Endodermal cell (in vitro differentiated cells): Measurements from ENCODE around the gene AKR1C4. TPM values are rescaled to one million over a fixed set of nuclear protein-coding genes. Genes with fewer than 3 reads are reported as not detected.
"Not testable (repeated sequence)": the region's sequence is repeated elsewhere in the genome, so short reads cannot be mapped to it uniquely, and the experiment has no call there.

Source experiments
- DNase-seq: peaks from one replicate; pipeline ENCODE4 v3.0.0-alpha.2; 2017
- H3K27ac ChIP-seq: 2 replicates; pipeline ENCODE4 v1.5.1; 2013; ENCODE audit warnings: mild to moderate bottlenecking, low read depth, low read length, moderate library complexity
- H3K27me3 ChIP-seq: 2 replicates; pipeline ENCODE4 v1.6.1; 2013; ENCODE audit warnings: mild to moderate bottlenecking, low read length, moderate library complexity; ENCODE audit not compliant: insufficient read depth, control insufficient read depth, poor library complexity, severe bottlenecking
- H3K36me3 ChIP-seq: 2 replicates; pipeline ENCODE4 v1.7.0; 2013; ENCODE audit warnings: mild to moderate bottlenecking, low read length, moderate library complexity; ENCODE audit not compliant: control insufficient read depth, insufficient read depth
- H3K4me1 ChIP-seq: one replicate; pipeline ENCODE4 v1.7.0; 2013; ENCODE audit warnings: low read length; ENCODE audit not compliant: control insufficient read depth, insufficient read depth
- H3K4me3 ChIP-seq: 2 replicates; pipeline ENCODE4 v1.5.1; 2013; ENCODE audit warnings: mild to moderate bottlenecking, low read length, moderate library complexity
- H3K9ac ChIP-seq: 2 replicates; pipeline ENCODE4 v1.6.1; 2013; ENCODE audit warnings: mild to moderate bottlenecking, low read length, moderate library complexity; ENCODE audit not compliant: poor library complexity, severe bottlenecking; ENCODE audit errors: extremely low read depth
- H3K9me3 ChIP-seq: 2 replicates; pipeline ENCODE4 v1.6.1; 2013; ENCODE audit warnings: mild to moderate bottlenecking, low read length, moderate library complexity; ENCODE audit not compliant: control insufficient read depth
- H3K27ac Mint-ChIP-seq: 2 replicates; pipeline ENCODE4 v1.8.0; 2020; ENCODE audit warnings: mixed read lengths
- H3K27me3 Mint-ChIP-seq: 2 replicates; pipeline ENCODE4 v1.8.0; 2021; ENCODE audit warnings: mild to moderate bottlenecking, mixed read lengths; ENCODE audit not compliant: insufficient read depth
- H3K36me3 Mint-ChIP-seq: 2 replicates; pipeline ENCODE4 v1.8.0; 2020; ENCODE audit warnings: low read depth, mixed read lengths
- H3K4me1 Mint-ChIP-seq: 2 replicates; pipeline ENCODE4 v1.8.0; 2020; ENCODE audit warnings: mixed read lengths
- H3K4me3 Mint-ChIP-seq: 2 replicates; pipeline ENCODE4 v1.8.0; 2020; ENCODE audit warnings: mild to moderate bottlenecking, moderate library complexity, mixed read lengths
- H3K9me3 Mint-ChIP-seq: 2 replicates; pipeline ENCODE4 v1.8.0; 2020; ENCODE audit warnings: mild to moderate bottlenecking, mixed read lengths
- WGBS, 2 experiments: methylation state at CpG; one replicate each; pipeline versions ENCODE4 v1.1.5 to v1.1.7; 2013; ENCODE audit warnings: missing lambda C conversion rate in 2 of 2, mixed read lengths in 1 of 2; ENCODE audit not compliant: insufficient coverage in 1 of 2, insufficient read length in 1 of 2; 5-methylcytosine and 5-hydroxymethylcytosine counted together
- total RNA-seq, 2 donors: library from RNA; stranded (reverse); fragmentation: NEBNext Ultra II Directional in 1 of 2; extraction: Animal tissue kit (Norgen Biotek cat#: 25700) in 1 of 2; gene quantifications; 2 replicates in 1 of 2; 3 replicates in 1 of 2; pipeline ENCODE4 v1.2.1, GENCODE V29; 2021
- TF ChIP-seq, protein P1 (sequence below): fragments of 200-600 bp; sonication (generic); conservative IDR thresholded peaks from 2 replicates; pipeline ENCODE4 v1.5.0; 2021; ENCODE audit warnings: antibody characterized with exemption, mild to moderate bottlenecking

The AKR1C4 gene
- total RNA-seq, 2 donors from 2014 or later, result not detected

DNA sequence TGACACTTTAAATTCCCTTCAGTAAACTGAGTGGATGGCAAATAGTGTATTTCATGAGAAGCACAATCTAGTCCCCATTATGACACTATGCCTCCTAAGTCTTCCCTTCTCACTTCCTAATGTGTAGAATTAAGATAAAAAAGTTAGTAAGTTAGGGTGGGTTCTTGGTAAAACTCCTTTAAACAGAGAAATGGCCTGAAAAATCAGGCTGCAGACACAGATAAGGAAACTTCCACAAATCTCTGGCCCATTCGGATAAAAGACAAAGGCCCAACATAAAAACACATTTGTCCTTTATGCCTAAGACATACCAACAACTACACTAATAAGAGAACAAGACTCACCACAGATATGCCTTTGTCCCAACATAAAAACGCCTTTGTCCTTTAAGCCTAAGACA, 33.1 kb upstream of the AKR1C4 start:
- no peak for DNase-seq
- no peak overlapping the region for H3K27ac Mint-ChIP-seq
- no peak overlapping the region for H3K9ac ChIP-seq
- no peak overlapping the region for H3K27ac ChIP-seq
- 56 to 57% methylated on average over 2 of the region's 2 CpGs for WGBS, 2 experiments
- no peak overlapping the region for H3K4me3 ChIP-seq
- H3K9me3 Mint-ChIP-seq, result peaks cover 92% of the 10 kb centered on the region
- no peak overlapping the region for H3K4me3 Mint-ChIP-seq
- H3K27me3 ChIP-seq, result no peaks in the 10 kb centered on the region
- H3K4me1 Mint-ChIP-seq, result no peaks in the 10 kb centered on the region
- H3K36me3 ChIP-seq, result no peaks in the 10 kb centered on the region
- H3K27me3 Mint-ChIP-seq, result peaks cover 17% of the 10 kb centered on the region
- no peaks in the 10 kb centered on the region for H3K4me1 ChIP-seq
- H3K36me3 Mint-ChIP-seq, result no peaks in the 10 kb centered on the region
- TF ChIP-seq, protein P1, sequence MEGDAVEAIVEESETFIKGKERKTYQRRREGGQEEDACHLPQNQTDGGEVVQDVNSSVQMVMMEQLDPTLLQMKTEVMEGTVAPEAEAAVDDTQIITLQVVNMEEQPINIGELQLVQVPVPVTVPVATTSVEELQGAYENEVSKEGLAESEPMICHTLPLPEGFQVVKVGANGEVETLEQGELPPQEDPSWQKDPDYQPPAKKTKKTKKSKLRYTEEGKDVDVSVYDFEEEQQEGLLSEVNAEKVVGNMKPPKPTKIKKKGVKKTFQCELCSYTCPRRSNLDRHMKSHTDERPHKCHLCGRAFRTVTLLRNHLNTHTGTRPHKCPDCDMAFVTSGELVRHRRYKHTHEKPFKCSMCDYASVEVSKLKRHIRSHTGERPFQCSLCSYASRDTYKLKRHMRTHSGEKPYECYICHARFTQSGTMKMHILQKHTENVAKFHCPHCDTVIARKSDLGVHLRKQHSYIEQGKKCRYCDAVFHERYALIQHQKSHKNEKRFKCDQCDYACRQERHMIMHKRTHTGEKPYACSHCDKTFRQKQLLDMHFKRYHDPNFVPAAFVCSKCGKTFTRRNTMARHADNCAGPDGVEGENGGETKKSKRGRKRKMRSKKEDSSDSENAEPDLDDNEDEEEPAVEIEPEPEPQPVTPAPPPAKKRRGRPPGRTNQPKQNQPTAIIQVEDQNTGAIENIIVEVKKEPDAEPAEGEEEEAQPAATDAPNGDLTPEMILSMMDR, result no peak
- H3K9me3 ChIP-seq, result peaks cover 50% of the 10 kb centered on the region

DNA sequence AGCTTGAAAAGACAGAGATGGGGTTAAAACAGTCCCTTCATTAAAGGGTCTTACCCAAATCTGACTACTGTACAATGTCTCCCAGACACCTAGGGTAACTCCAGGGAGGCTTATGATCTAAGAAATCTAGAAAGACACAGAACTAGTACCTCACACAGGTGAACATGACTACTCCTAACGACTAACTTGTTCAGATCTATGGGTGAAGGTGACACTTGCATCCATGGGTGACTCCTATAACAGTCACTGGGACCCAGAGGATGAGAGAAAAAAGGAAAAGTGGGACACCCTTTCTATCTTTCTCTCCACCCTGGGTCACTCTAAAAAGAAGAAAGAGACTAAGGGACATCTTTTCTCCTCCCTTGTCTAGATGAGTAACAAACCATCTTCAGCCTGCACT, 30.9 kb upstream of the AKR1C4 start:
- Mint-ChIP-seq H3K36me3 (no peaks in the 10 kb centered on the region), H3K27ac (no peak overlapping the region), H3K27me3 (peaks cover 32% of the 10 kb centered on the region), H3K9me3 (peaks cover 83% of the 10 kb centered on the region), H3K4me3 (no peak overlapping the region), H3K4me1 (peaks cover 4% of the 10 kb centered on the region)
- no peak overlapping the region for H3K27ac ChIP-seq
- peaks cover 51% of the 10 kb centered on the region for H3K9me3 ChIP-seq
- TF ChIP-seq, protein P1, result no peak
- no peak overlapping the region for H3K9ac ChIP-seq
- H3K4me1 ChIP-seq, result no peaks in the 10 kb centered on the region
- H3K27me3 ChIP-seq, result no peaks in the 10 kb centered on the region
- no peak for DNase-seq
- 0 to 53% methylated on average over 1 of the region's 1 CpG for WGBS, 2 experiments
- H3K4me3 ChIP-seq, result no peak overlapping the region
- no peaks in the 10 kb centered on the region for H3K36me3 ChIP-seq

DNA sequence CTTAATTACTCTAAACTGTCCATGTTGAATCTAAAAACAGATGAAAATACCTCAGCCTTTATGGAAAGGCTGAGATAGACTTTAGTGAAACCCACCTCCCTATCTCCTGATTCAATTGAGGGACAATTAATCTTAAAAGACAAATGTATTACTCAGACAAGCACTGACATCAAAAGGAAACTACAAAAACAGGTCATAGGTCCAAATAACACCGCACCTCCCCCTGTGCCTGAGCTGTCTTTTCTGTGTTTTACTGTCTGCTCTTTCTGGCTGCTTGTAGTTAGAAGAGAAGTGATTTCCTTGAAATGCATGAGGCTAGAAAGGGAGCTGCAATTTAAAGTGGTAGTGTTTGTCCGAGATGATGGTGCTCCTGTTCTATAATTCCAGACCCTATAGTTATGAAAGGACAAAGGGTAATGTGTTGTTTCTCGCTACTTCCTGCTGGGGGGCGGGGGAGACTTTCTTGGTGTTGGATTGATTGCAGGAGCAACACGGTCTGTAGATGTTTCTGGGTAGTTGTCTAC, 27.7 kb upstream of the AKR1C4 start:
- Histone ChIP-seq H3K9me3 (peaks cover 37% of the 10 kb centered on the region), H3K4me1 (no peaks in the 10 kb centered on the region), H3K36me3 (no peaks in the 10 kb centered on the region), H3K27ac (peak overlapping the region; percentile 78), H3K4me3 (no peak overlapping the region), H3K9ac (no peak overlapping the region), H3K27me3 (no peaks in the 10 kb centered on the region)
- no peak for DNase-seq
- H3K4me3 Mint-ChIP-seq, result no peak overlapping the region
- WGBS, 2 experiments, result 67 to 86% methylated on average over 3 to 5 of the region's 5 CpGs
- peaks cover 39% of the 10 kb centered on the region for H3K27me3 Mint-ChIP-seq
- H3K4me1 Mint-ChIP-seq, result peaks cover 4% of the 10 kb centered on the region
- no peaks in the 10 kb centered on the region for H3K36me3 Mint-ChIP-seq
- H3K27ac Mint-ChIP-seq, result no peak overlapping the region
- peaks cover 62% of the 10 kb centered on the region for H3K9me3 Mint-ChIP-seq
- TF ChIP-seq, protein P1, result no peak

DNA sequence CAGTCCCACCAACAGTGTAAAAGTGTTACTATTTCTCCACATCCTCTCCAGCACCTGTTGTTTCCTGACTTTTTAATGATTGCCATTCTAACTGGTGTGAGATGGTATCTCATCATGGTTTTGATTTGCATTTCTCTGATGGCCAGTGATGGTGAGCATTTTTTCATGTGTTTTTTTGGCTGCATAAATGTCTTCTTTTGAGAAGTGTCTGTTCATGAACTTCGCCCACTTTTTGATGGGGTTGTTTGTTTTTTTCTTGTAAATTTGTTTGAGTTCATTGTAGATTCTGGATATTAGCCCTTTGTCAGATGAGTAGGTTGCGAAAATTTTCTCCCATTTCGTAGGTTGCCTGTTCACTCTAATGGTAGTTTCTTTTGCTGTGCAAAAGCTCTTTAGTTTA, 21.1 kb upstream of the AKR1C4 start:
- not testable (repeated sequence) for H3K4me1 Mint-ChIP-seq, H3K9ac ChIP-seq, H3K4me3 Mint-ChIP-seq, DNase-seq, H3K9me3 ChIP-seq, H3K27ac ChIP-seq, H3K4me3 ChIP-seq, H3K4me1 ChIP-seq, H3K36me3 Mint-ChIP-seq, H3K27ac Mint-ChIP-seq, H3K36me3 ChIP-seq, H3K27me3 ChIP-seq
- peaks cover 11% of the 10 kb centered on the region for H3K27me3 Mint-ChIP-seq
- peaks cover 23% of the 10 kb centered on the region for H3K9me3 Mint-ChIP-seq
- 96% methylated on average over 3 of the region's 3 CpGs; no CpG with 5 or more reads in 1 of the 2 experiments for WGBS, 2 experiments

DNA sequence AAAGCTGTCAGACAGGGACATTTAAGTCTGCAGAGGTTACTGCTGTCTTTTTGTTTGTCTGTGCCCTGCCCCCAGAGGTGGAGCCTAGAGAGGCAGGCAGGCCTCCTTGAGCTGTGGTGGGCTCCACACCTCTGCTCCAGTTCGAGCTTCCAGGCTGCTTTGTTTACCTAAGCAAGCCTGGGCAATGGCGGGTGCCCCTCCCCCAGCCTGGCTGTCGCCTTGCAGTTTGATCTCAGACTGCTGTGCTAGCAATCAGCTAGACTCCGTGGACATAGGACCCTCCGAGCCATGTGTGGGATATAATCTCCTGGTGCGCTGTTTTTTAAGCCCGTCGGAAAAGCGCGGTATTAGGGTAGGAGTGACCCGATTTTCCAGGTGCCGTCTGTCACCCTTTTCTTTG, 16.1 kb upstream of the AKR1C4 start:
- 86 to 88% methylated on average over 8 to 12 of the region's 12 CpGs for whole genome bisulfite sequencing, 2 experiments
- H3K36me3 Mint-ChIP-seq, result not testable (repeated sequence)

More for the DNA sequence above, 16.1 kb upstream of the AKR1C4 start:
- not testable (repeated sequence) for H3K36me3 ChIP-seq, H3K27me3 Mint-ChIP-seq, H3K27ac ChIP-seq, H3K4me3 Mint-ChIP-seq, H3K4me3 ChIP-seq, H3K4me1 ChIP-seq, DNase-seq, H3K9ac ChIP-seq, H3K27ac Mint-ChIP-seq, H3K27me3 ChIP-seq
- peaks cover 23% of the 10 kb centered on the region for H3K9me3 ChIP-seq
- Mint-ChIP-seq H3K9me3 (peaks cover 23% of the 10 kb centered on the region), H3K4me1 (peaks cover 15% of the 10 kb centered on the region)
